NCI-H446 treated with DMSO at 0.1 percent for 48 hours (cell line): Measurements from ENCODE around the gene FAM83D.
A peak's percentile ranks its signal among the peaks of the same experiment; 100 is the strongest.
"Not testable (repeated sequence)": the region's sequence is repeated elsewhere in the genome, so short reads cannot be mapped to it uniquely, and the experiment has no call there.

Experiments
- DNase-seq: peaks from one replicate; lab custom pipeline; 2025; lab: John Stamatoyannopoulos, UW

The FAM83D gene

GRCh38 chr20:38935285-38935684 is 9.1 kb downstream of the FAM83D start:
- DNase-seq: no peak

- DNase-seq: no peak
Observed at GRCh38 chr20:38935967-38936407, 9.8 kb downstream of the FAM83D start.

GRCh38 chr20:38937000-38937399 is 10.8 kb downstream of the FAM83D start:
- DNase-seq: no peak

- no peak for DNase-seq
Observed at GRCh38 chr20:38937978-38938473, 11.8 kb downstream of the FAM83D start.

- no peak for DNase-seq
Observed at GRCh38 chr20:38939686-38940085, 13.5 kb downstream of the FAM83D start.

GRCh38 chr20:38940644-38941043 is 14.4 kb downstream of the FAM83D start:
- DNase-seq: no peak

- DNase-seq: no peak
Observed at GRCh38 chr20:38941726-38942389, 15.6 kb downstream of the FAM83D start.

- no peak for DNase-seq
Observed at GRCh38 chr20:38945012-38945411, 18.8 kb downstream of the FAM83D start.

GRCh38 chr20:38946836-38947235 is 20.6 kb downstream of the FAM83D start:
- DNase-seq: no peak

- no peak for DNase-seq
Observed at GRCh38 chr20:38947931-38948362, 21.7 kb downstream of the FAM83D start.

- no peak for DNase-seq
Observed at GRCh38 chr20:38950254-38950653, 24.0 kb downstream of the FAM83D start.

GRCh38 chr20:38951611-38952010 is 25.4 kb downstream of the FAM83D start:
- no peak for DNase-seq

- no peak for DNase-seq
Observed at GRCh38 chr20:38952153-38952552, 25.9 kb downstream of the FAM83D start.

GRCh38 chr20:38953630-38954340 is 27.6 kb downstream of the FAM83D start:
- no peak for DNase-seq

- DNase-seq: no peak
Observed at GRCh38 chr20:38957235-38957876, 31.1 kb downstream of the FAM83D start.

- DNase-seq: no peak
Observed at GRCh38 chr20:38957915-38958485, 31.8 kb downstream of the FAM83D start.

GRCh38 chr20:38960187-38960687 is 34.0 kb downstream of the FAM83D start:
- DNase-seq: not testable (repeated sequence)

- no peak for DNase-seq
Observed at GRCh38 chr20:38961530-38962043, 35.4 kb downstream of the FAM83D start.

GRCh38 chr20:38962044-38962927 is 36.1 kb downstream of the FAM83D start, which contains the start of gene DHX35:
TSS of gene DHX35 (plus strand) at chr20:38962344. CDS start at chr20:38962368, 24 bp downstream.
- peak; percentile 95 for DNase-seq

GRCh38 chr20:38962928-38963401 is 36.7 kb downstream of the FAM83D start:
- no peak for DNase-seq

GRCh38 chr20:38963745-38964144 is 37.5 kb downstream of the FAM83D start:
- no peak for DNase-seq
